Stomach (tissue), 4 donors: ENCODE data around the gene KRT37.

Experiments
- EP300 ChIP-seq: sonication (generic); formaldehyde crosslinking; IDR thresholded peaks from one replicate; pipeline ENCODE4 v1.6.1; 2017; ENCODE audit warnings: antibody characterized with exemption
- POLR2A ChIP-seq, 4 donors: fragments of 450-650 bp; IDR thresholded peaks; one replicate each; pipeline ENCODE4 v1.6.1; 2016; ENCODE audit warnings: antibody characterized with exemption in 4 of 4, control low read depth in 2 of 4, mild to moderate bottlenecking in 1 of 4, moderate library complexity in 1 of 4
- POLR2AphosphoS5 ChIP-seq, 3 donors: sonication (generic); formaldehyde crosslinking; IDR thresholded peaks; one replicate each; pipeline ENCODE4 v1.6.1; 2016; ENCODE audit warnings: antibody characterized with exemption in 3 of 3
- TF ChIP-seq, protein P1 (sequence below), 7 experiments: fragments of 450-650 bp in 4 of 7; fragments of 200-600 bp in 3 of 7; sonication (generic) in 3 of 7; IDR thresholded peaks; one replicate each; pipeline ENCODE4 v1.5.1; 2016 to 2019; ENCODE audit warnings: antibody characterized with exemption in 7 of 7, control low read depth in 2 of 7, mild to moderate bottlenecking in 1 of 7

DNA sequence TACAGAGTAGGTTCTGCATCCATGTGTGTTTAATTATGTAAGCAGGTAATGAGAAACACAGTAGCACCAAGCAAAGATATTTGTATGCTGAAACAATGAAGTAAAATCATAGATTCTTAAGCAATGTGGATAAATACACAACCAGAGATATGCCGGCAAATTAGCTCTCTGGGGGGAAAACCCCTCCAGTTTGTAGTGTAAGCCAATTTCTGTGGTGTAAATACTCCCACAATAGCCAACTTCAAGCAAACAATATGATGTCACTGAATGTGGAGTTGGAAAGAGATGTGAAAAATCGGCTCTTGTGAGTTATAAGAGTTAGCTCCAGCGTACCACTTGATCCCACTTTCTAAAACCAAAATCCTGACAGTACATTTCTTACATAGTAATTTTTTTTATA is 20.3 kb upstream of the KRT37 start:
- TF ChIP-seq EP300 (no peak), POLR2AphosphoS5 (IDR thresholded peaks at IDR 0.05) (no peak), POLR2A (IDR thresholded peaks at IDR 0.05) (no peak)
- TF ChIP-seq, protein P1, sequence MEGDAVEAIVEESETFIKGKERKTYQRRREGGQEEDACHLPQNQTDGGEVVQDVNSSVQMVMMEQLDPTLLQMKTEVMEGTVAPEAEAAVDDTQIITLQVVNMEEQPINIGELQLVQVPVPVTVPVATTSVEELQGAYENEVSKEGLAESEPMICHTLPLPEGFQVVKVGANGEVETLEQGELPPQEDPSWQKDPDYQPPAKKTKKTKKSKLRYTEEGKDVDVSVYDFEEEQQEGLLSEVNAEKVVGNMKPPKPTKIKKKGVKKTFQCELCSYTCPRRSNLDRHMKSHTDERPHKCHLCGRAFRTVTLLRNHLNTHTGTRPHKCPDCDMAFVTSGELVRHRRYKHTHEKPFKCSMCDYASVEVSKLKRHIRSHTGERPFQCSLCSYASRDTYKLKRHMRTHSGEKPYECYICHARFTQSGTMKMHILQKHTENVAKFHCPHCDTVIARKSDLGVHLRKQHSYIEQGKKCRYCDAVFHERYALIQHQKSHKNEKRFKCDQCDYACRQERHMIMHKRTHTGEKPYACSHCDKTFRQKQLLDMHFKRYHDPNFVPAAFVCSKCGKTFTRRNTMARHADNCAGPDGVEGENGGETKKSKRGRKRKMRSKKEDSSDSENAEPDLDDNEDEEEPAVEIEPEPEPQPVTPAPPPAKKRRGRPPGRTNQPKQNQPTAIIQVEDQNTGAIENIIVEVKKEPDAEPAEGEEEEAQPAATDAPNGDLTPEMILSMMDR (IDR thresholded peaks at IDR 0.05): no peak
